ENCODE measurements around the gene THSD7B.
"Not testable (repeated sequence)": the region's sequence is repeated elsewhere in the genome, so short reads cannot be mapped to it uniquely, and the experiment has no call there.

The THSD7B gene

GRCh38 chr2:136935119-136935518 lies 169.8 kb downstream of the THSD7B start:
- no peak for DNase-seq

- DNase-seq: no peak
Observed at GRCh38 chr2:136956050-136956449, 190.7 kb downstream of the THSD7B start.

DNA sequence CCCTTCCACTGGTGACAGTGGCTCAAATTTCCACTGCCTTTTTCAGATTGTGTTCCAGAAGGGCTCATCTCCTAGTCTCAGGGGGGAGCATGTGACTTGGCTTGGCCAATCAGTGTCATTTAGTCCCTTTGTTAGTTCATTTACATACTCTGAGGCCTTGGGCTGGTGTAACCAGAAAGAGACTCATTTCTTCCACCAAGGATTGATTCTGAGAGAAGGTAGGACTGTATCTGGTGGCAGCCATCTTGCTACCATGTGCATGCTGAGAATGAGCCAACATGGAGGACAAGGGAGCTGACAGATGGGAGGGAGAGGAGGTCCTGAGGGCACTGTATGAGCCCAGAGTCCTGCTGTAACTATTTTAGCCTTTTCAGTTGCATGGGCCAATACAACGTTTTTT lies 191.7 kb downstream of the THSD7B start:
- DNase-seq: no peak

DNA sequence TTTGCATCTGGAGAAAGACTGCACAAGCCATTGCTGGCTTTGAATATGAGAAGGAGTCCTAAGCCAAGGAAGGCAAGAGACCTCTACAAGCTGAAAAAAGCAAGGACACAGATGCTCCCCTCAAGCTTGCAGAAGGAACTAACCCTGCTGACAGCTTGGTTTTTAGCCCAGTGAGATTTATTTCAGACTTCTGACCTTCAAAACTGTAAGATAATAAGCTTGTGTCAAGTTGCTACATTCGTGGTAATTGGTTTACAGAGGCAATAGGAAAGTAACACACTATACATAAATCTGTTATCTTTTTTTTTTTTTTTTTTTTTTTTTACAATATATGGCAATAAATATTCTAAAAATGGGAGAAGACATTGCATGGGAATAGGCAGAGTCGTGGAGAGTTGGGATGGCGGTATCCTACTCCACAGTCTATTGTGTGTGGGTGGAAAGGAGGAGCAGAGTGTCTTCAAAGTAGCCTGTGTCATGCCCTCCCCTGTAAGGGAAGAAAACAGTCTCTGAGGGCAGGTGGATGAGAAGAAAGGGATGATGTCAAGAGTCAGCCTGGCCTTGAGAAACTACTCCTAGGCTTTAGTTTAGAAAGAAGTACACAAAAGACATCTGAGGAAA lies 196.9 kb downstream of the THSD7B start:
- no peak for DNase-seq

DNA sequence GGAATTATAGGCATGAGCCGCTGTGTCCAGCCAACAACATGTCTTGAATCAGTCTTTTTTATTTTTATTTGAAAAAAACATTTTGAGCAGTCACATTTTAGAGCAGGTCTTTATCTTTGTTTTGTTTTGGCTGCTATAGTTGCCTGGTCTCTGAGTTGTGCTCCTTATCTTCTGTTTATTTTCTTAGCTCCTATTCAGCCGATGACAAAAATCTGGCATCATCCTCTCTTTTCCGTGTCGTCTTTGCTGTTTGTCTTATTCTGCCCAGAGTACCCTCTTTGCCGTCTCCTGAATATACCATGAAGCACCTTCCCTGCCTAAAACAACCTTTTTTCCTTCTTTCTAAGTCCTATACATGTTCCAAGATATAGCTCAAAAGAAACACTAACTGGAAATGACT lies 201.1 kb downstream of the THSD7B start:
- no peak for DNase-seq

- no peak for DNase-seq
Observed at GRCh38 chr2:136980303-136980702, 215.0 kb downstream of the THSD7B start.

- not testable (repeated sequence) for DNase-seq
Observed at GRCh38 chr2:136981689-136982088, 216.3 kb downstream of the THSD7B start.

GRCh38 chr2:136985044-136985443 lies 219.7 kb downstream of the THSD7B start:
- no peak for DNase-seq

GRCh38 chr2:136986605-136987221 lies 221.4 kb downstream of the THSD7B start:
- no peak for DNase-seq

DNA sequence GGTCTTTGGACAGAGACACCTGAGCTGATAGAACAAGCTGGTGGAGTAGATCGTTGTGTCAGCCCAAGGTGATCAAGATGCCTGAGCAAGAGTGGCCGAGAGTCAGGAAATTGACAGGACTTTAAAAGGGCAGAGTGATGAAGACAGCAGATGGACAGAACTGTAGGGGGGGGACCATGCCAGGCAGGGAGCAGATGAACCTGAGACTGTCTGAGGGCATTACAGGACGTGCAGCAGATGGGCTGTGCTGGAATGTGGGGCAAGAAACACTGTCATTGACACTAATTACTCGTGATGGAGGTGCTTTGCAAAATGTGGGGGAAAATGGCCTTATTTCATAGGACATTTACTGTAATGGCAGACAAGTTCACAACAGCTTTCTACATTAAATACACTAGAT lies 225.0 kb downstream of the THSD7B start:
- DNase-seq: peak; percentile 50

DNA sequence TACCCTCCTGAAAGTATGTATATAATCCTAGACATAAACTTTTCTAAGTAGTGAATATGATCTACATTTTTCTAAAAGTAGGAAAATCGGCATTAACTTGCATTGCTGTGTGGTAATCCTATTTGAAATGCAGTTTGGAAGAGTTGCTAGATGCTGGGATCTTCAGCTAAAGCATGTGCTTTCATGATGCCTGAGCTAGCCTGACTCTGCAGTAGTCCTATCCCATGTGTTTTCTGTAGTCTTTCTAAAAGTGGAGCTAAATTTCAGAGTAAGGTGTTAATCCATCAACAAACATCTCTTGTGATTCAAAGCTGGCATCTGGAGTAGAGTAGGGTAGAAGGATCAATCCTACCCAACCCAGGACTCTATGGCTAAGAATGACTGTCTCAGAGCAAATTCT lies 229.4 kb downstream of the THSD7B start:
- DNase-seq: no peak

DNA sequence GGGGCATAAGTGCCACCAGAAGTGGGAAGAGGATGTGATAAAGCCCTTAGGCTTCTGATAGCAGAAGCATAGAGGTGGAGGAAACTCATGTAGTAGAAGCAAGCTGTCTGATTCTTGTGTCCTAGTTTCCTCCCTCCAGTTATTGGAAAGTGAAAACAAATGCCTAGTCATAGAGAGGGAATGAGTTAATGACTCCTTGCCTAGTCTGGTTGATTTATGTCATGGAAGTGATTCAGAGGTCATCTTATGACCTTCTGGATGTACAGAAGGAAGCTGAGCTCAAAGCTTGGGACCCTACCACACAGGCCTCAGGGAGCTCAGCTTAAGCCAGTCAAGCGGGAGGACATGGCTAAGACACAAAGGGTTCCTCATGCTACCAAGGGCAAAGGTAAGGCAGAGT lies 232.2 kb downstream of the THSD7B start:
- no peak for DNase-seq

DNA sequence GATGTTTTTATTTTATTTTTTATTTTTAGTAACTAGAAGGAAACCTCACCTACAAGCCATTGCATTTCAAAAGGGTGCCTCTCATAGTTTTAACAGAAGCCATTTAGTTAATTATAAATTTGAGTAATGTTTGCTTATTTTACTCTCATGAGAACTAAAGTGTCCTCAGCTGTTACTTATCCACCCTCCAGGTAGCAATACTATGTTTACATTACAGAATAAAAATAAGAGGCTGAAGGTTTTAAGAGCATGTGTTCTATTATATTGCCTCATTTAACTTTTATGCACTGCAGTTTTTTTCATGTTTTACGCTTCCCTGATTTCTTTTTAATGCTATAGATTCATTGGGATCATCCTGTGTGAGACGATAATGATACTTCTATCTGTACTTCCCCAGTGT lies 235.5 kb downstream of the THSD7B start:
- DNase-seq: no peak

DNA sequence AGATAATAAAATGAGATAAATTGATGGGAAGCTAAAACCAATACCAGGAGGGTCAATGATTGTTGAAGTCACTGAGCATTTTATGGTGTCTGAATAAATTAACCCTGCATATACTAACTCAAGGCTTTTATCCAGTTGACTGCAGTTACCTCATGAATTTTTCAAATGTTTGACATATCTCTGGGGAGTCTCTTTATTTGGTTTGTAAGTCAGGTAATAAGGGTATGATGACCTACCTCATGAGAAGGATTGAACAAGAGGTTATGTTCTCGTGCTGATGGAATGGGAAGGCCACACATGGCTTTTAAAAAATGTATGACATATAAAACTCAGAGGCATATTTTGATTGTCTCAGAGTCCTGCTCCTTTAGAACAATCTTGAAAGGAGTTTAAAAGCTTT lies 237.6 kb downstream of the THSD7B start:
- no peak for DNase-seq

DNA sequence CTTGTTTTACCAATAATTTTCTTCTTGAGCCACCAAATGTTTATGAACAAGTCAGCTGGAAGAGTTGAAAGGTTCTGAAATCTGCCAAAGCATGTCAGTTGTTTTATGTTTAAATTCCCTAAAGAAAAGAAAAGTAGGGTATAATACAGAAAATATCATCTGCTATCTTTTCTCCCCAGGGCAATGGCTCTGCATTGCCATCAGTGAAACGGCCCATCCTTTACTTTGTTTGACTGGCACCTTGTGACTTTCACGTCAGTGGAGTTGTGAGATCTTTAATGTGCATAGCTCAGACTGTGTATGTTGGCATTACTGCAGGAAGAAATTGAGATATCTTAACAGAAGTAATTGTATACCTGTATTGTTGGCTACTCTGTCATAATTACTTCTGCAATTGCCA lies 239.9 kb downstream of the THSD7B start:
- no peak for DNase-seq

DNA sequence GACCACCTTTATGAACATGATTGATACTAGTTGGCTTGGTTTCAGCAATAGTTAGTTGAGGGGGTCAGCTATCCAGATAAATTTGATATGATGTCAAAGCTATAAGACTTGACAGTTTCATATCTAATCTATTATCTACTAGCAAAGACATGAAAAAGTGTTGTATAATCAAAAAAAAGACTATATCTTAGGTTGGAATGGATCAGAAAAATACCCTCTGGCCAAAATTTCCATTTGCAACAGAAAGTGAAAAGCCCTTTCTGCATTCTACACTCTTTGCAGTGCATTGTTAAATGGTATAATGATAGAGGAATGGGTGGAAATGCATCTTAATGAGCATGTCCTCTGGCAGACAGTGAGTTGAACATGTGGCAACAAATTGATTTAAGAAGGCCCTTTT lies 242.6 kb downstream of the THSD7B start:
- DNase-seq: no peak

- DNase-seq: no peak
Observed at GRCh38 chr2:137009953-137010352, 244.6 kb downstream of the THSD7B start.

- DNase-seq: no peak
Observed at GRCh38 chr2:137020452-137021196, 255.3 kb downstream of the THSD7B start.

DNA sequence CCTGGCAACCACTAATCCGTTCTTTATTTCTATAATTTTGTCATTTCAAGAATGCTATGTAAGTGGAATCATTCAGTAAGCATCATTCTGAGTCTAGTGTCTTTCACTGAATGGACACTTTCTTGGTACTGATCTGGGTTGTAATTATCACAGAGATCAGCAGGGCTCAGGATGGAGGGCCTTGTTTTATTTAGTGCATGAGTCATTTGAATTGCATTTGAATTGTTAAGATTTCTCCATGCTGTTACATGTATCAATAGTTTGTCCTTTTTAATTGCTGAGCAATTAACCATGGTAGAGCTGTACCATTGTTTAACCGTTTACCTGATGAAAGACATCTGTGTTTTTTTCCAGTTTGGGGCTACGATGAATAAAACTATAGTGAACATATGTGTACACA lies 256.4 kb downstream of the THSD7B start:
- DNase-seq: no peak

GRCh38 chr2:137023205-137023604 lies 257.9 kb downstream of the THSD7B start:
- DNase-seq: no peak

DNA sequence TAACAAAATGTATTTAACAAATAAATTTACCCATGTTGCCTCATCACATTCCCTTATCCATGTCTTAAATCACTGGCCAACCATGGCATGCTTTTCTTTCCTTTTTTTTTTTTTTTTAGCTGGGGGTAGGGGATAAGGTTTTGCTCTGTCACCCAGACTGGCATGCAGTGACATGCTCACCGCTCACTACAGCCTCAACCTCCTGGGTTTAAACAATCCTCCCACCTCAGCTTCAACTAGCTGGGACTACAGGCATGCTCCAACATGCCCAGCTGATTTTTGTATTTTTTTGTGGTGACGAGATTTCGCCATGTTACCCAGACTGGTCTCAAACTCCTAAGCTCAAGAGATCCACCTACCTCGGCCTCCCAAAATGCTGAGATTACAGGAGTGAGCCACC lies 266.4 kb downstream of the THSD7B start:
- DNase-seq: no peak

DNA sequence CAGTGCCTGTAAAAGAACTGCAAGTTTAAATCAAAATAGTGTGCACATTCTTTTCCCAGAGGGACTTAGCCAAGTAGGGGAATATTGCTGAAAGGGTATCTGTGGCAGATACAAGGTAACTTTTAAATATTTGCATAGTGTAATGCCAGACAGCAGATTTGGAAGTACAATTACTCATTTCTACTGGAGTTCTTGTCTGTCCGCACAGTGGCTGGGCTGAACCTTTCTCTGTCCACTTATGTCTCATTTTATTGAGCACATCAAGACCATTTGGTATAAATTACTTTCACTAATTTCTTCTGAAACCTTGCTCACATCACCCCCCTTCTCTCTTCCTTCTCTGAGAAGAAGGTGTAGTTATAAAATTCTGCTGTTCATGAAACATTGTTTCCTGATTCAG lies 271.3 kb downstream of the THSD7B start:
- DNase-seq: no peak

GRCh38 chr2:137039482-137040152 lies 274.3 kb downstream of the THSD7B start:
- DNase-seq: no peak

DNA sequence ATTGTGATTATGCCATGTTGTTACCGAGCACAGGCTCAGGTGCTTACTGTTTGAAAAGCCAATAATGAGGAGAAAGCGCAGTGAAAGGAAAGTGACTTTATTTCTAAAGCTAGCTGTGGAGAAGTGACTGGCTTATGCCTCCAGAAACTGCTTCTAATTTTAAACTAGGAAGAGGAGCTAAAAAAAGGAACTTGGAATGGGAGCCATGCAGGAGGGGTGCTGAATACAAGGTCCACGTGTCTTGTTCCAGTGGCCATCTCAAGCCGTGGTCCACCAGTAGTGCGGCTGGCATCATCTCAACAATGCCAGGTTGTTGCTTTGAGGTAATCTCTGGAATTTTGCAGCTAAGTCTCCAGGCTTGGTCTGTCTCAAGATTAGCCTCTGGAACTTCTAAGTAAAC lies 282.0 kb downstream of the THSD7B start:
- no peak for DNase-seq
